HUES48 (cell line): ENCODE results near the gene GSTT2.

Source experiments
- H3K27ac ChIP-seq: one replicate; pipeline ENCODE4 v1.7.0; 2013; ENCODE audit warnings: low read depth, low read length, inconsistent platforms
- H3K27me3 ChIP-seq: 2 replicates; pipeline ENCODE4 v1.6.1; 2013; ENCODE audit warnings: mild to moderate bottlenecking, low read length; ENCODE audit not compliant: control insufficient read depth, insufficient read depth
- H3K36me3 ChIP-seq: 2 replicates; pipeline ENCODE4 v1.6.1; 2013; ENCODE audit warnings: low read length; ENCODE audit not compliant: control insufficient read depth, insufficient read depth
- H3K4me1 ChIP-seq: 2 replicates; pipeline ENCODE4 v1.6.1; 2013; ENCODE audit warnings: mild to moderate bottlenecking, low read length; ENCODE audit not compliant: control insufficient read depth, insufficient read depth
- H3K4me3 ChIP-seq: 2 replicates; pipeline ENCODE4 v1.5.1; 2013; ENCODE audit warnings: mild to moderate bottlenecking, low read depth, low read length
- H3K9ac ChIP-seq: 2 replicates; pipeline ENCODE4 v1.6.1; 2013; ENCODE audit warnings: mild to moderate bottlenecking, low read depth, low read length, moderate library complexity
- H3K9me3 ChIP-seq: 2 replicates; pipeline ENCODE4 v1.6.1; 2013; ENCODE audit warnings: low read length; ENCODE audit not compliant: control insufficient read depth, insufficient read depth

GSTT2 gene

GRCh38 chr22:24028533-24028932 is 48.6 kb downstream of the GSTT2 start:
- no peaks in the 10 kb centered on the region for H3K27me3 ChIP-seq
- no peak overlapping the region for H3K9ac ChIP-seq
- H3K4me3 ChIP-seq: no peak overlapping the region
- no peaks in the 10 kb centered on the region; the same call in 1 of the 2 replicates for H3K36me3 ChIP-seq
- H3K27ac ChIP-seq: no peak overlapping the region
- H3K9me3 ChIP-seq: no peaks in the 10 kb centered on the region
- H3K4me1 ChIP-seq: peaks cover 5% of the 10 kb centered on the region

GRCh38 chr22:24029304-24029703 is 49.4 kb downstream of the GSTT2 start:
- Histone ChIP-seq H3K36me3 (no peaks in the 10 kb centered on the region; the same call in 1 of the 2 replicates), H3K4me1 (peaks cover 5% of the 10 kb centered on the region), H3K4me3 (no peak overlapping the region), H3K9ac (no peak overlapping the region), H3K27me3 (no peaks in the 10 kb centered on the region), H3K27ac (no peak overlapping the region), H3K9me3 (no peaks in the 10 kb centered on the region)

GRCh38 chr22:24030186-24030702 is 50.3 kb downstream of the GSTT2 start:
- Histone ChIP-seq H3K9me3 (no peaks in the 10 kb centered on the region), H3K27ac (no peak overlapping the region), H3K9ac (no peak overlapping the region), H3K36me3 (no peaks in the 10 kb centered on the region; the same call in 1 of the 2 replicates), H3K4me1 (peaks cover 2% of the 10 kb centered on the region), H3K4me3 (no peak overlapping the region), H3K27me3 (no peaks in the 10 kb centered on the region)
